H9 (cell line): ENCODE results near the gene MFAP3. TPM values are rescaled to one million over a fixed set of nuclear protein-coding genes. Genes with fewer than 3 reads are reported as not detected.

Experiments
- DNase-seq: peaks from one replicate; pipeline ENCODE4 v3.0.0-alpha.2; 2017
- H2AFZ ChIP-seq: one replicate; pipeline ENCODE4 v1.6.1; 2013; ENCODE audit warnings: mild to moderate bottlenecking, low read length, control low read depth, moderate library complexity
- H2AK5ac ChIP-seq: 2 replicates; pipeline ENCODE4 v1.6.1; 2013; ENCODE audit warnings: low read length, control low read depth, mixed read lengths; ENCODE audit not compliant: insufficient read length
- H2BK120ac ChIP-seq: one replicate; pipeline ENCODE4 v1.6.1; 2013; ENCODE audit warnings: low read depth, mild to moderate bottlenecking, low read length, control low read depth, inconsistent platforms; ENCODE audit not compliant: poor library complexity, severe bottlenecking
- H2BK12ac ChIP-seq: 2 replicates; pipeline ENCODE4 v1.6.1; 2013; ENCODE audit warnings: low read length, control low read depth, mixed read lengths, low read depth; ENCODE audit not compliant: insufficient read length
- H2BK15ac ChIP-seq: 2 replicates; pipeline ENCODE4 v1.6.1; 2013; ENCODE audit warnings: low read depth, low read length, control low read depth
- H2BK20ac ChIP-seq: one replicate; pipeline ENCODE4 v1.6.1; 2013; ENCODE audit warnings: low read depth, mild to moderate bottlenecking, low read length, control low read depth, inconsistent platforms; ENCODE audit not compliant: poor library complexity, severe bottlenecking
- H2BK5ac ChIP-seq: 2 replicates; pipeline ENCODE4 v1.6.1; 2013; ENCODE audit warnings: low read length, control low read depth, mixed read lengths; ENCODE audit not compliant: insufficient read length
- H3K14ac ChIP-seq: 2 replicates; pipeline ENCODE4 v1.6.1; 2013; ENCODE audit warnings: low read length, control low read depth; ENCODE audit not compliant: insufficient read depth
- H3K18ac ChIP-seq: 2 replicates; pipeline ENCODE4 v1.6.1; 2013; ENCODE audit warnings: low read depth, mild to moderate bottlenecking, mixed read lengths, low read length, control low read depth; ENCODE audit not compliant: insufficient read length
- H3K23ac ChIP-seq: 2 replicates; pipeline ENCODE4 v1.6.1; 2013; ENCODE audit warnings: low read length, control low read depth, mixed read lengths, low read depth; ENCODE audit not compliant: insufficient read length
- H3K23me2 ChIP-seq: 2 replicates; pipeline ENCODE4 v1.6.1; 2013; ENCODE audit warnings: low read depth, mild to moderate bottlenecking, mixed read lengths, low read length, control low read depth; ENCODE audit not compliant: insufficient read length, poor library complexity, severe bottlenecking
- H3K27ac ChIP-seq: 2 replicates; pipeline ENCODE4 v1.5.1; 2013; ENCODE audit warnings: low read length, control low read depth, mixed read lengths, low read depth; ENCODE audit not compliant: insufficient read length
- H3K27me3 ChIP-seq: 2 replicates; pipeline ENCODE4 v1.6.1; 2013; ENCODE audit warnings: low read length, control low read depth, inconsistent platforms; ENCODE audit not compliant: insufficient read depth
- H3K4ac ChIP-seq: 2 replicates; pipeline ENCODE4 v1.6.1; 2013; ENCODE audit warnings: low read depth, mild to moderate bottlenecking, control low read depth, inconsistent platforms, low read length, moderate library complexity
- H3K4me1 ChIP-seq: 2 replicates; pipeline ENCODE4 v1.6.1; 2013; ENCODE audit warnings: low read length, control low read depth, inconsistent platforms; ENCODE audit not compliant: insufficient read depth
- H3K4me2 ChIP-seq: 2 replicates; pipeline ENCODE4 v1.6.1; 2013; ENCODE audit warnings: low read length, control low read depth, mixed read lengths; ENCODE audit not compliant: insufficient read length, insufficient read depth
- H3K56ac ChIP-seq: 2 replicates; pipeline ENCODE4 v1.6.1; 2013; ENCODE audit warnings: low read depth, mild to moderate bottlenecking, mixed read lengths, low read length, control low read depth; ENCODE audit not compliant: insufficient read length
- H3K79me1 ChIP-seq: 2 replicates; pipeline ENCODE4 v1.6.1; 2013; ENCODE audit warnings: low read depth, mild to moderate bottlenecking, moderate library complexity, low read length, control low read depth, inconsistent platforms; ENCODE audit not compliant: insufficient read depth, poor library complexity, severe bottlenecking
- H3K79me2 ChIP-seq: 2 replicates; pipeline ENCODE4 v1.6.1; 2013; ENCODE audit warnings: low read length, control low read depth, inconsistent platforms; ENCODE audit not compliant: insufficient read depth
- H3K9ac ChIP-seq: 2 replicates; pipeline ENCODE4 v1.6.1; 2013; ENCODE audit warnings: low read length, control low read depth, mixed read lengths; ENCODE audit not compliant: insufficient read length; ENCODE audit errors: extremely low read depth
- H3K9me3 ChIP-seq: one replicate; pipeline ENCODE4 v1.6.1; 2013; ENCODE audit warnings: low read depth, low read length, inconsistent platforms; ENCODE audit not compliant: control insufficient read depth
- H3T11ph ChIP-seq: one replicate; pipeline ENCODE4 v1.6.1; 2013; ENCODE audit warnings: mild to moderate bottlenecking, low read length, control low read depth, inconsistent platforms
- H4K20me1 ChIP-seq: one replicate; pipeline ENCODE4 v1.6.1; 2013; ENCODE audit not compliant: control insufficient read depth, insufficient read length, insufficient read depth
- H4K5ac ChIP-seq: 2 replicates; pipeline ENCODE4 v1.6.1; 2013; ENCODE audit warnings: low read depth, mild to moderate bottlenecking, mixed read lengths, low read length, control low read depth; ENCODE audit not compliant: insufficient read length
- H4K8ac ChIP-seq: replicated peaks from 2 replicates; pipeline ENCODE4 v1.6.1; 2013; ENCODE audit warnings: low read length, control low read depth, mixed read lengths, low read depth; ENCODE audit not compliant: insufficient read length
- H4K91ac ChIP-seq: 2 replicates; pipeline ENCODE4 v1.6.1; 2013; ENCODE audit warnings: low read depth, mild to moderate bottlenecking, moderate library complexity, mixed read lengths, low read length, control low read depth; ENCODE audit not compliant: insufficient read length
- H3K27ac Mint-ChIP-seq, 3 experiments: 2 replicates in 2 of 3; 3 replicates in 1 of 3; pipeline ENCODE4 v1.8.0; 2020 to 2021; ENCODE audit warnings: mixed read lengths in 3 of 3, mild to moderate bottlenecking in 1 of 3, moderate library complexity in 1 of 3
- H3K27me3 Mint-ChIP-seq: 2 replicates; pipeline ENCODE4 v1.8.0; 2021; ENCODE audit warnings: low read depth, mild to moderate bottlenecking, moderate library complexity, mixed read lengths
- H3K36me3 Mint-ChIP-seq, 3 experiments: 2 replicates in 2 of 3; 3 replicates in 1 of 3; pipeline ENCODE4 v1.8.0; 2020 to 2021; ENCODE audit warnings: low read depth in 3 of 3, mixed read lengths in 3 of 3; ENCODE audit not compliant: insufficient read depth in 1 of 3
- H3K4me1 Mint-ChIP-seq, 2 experiments: 2 replicates each; pipeline ENCODE4 v1.8.0; 2020; ENCODE audit warnings: mixed read lengths in 2 of 2
- H3K4me3 Mint-ChIP-seq, 2 experiments: 2 replicates in 1 of 2; 3 replicates in 1 of 2; pipeline ENCODE4 v1.8.0; 2020 to 2021; ENCODE audit warnings: mild to moderate bottlenecking in 2 of 2, mixed read lengths in 2 of 2, moderate library complexity in 1 of 2
- H3K9me3 Mint-ChIP-seq, 2 experiments: 2 replicates in 1 of 2; 3 replicates in 1 of 2; pipeline ENCODE4 v1.8.0; 2020; ENCODE audit warnings: mild to moderate bottlenecking in 2 of 2, mixed read lengths in 2 of 2, moderate library complexity in 1 of 2
- CTCF ChIP-seq: fragments of 200-600 bp; sonication (generic); conservative IDR thresholded peaks from 3 replicates; pipeline ENCODE4 v1.8.0; 2021; ENCODE audit warnings: antibody characterized with exemption, mild to moderate bottlenecking
- WGBS: extraction: QIAGEN DNeasy Blood & Tissue Kit; methylation state at CpG from one replicate; pipeline ENCODE4 v1.1.7; 2013; ENCODE audit warnings: missing lambda C conversion rate, low lambda C conversion rate, mixed read lengths; ENCODE audit not compliant: insufficient read length; ENCODE audit errors: extremely low coverage; 5-methylcytosine and 5-hydroxymethylcytosine counted together
- total RNA-seq: library from RNA; stranded (reverse); gene quantifications from 2 replicates; pipeline ENCODE4 v1.2.1, GENCODE V29; 2021

MFAP3 gene
- total RNA-seq, 1 experiment from 2014 or later = 24.5 TPM

DNA sequence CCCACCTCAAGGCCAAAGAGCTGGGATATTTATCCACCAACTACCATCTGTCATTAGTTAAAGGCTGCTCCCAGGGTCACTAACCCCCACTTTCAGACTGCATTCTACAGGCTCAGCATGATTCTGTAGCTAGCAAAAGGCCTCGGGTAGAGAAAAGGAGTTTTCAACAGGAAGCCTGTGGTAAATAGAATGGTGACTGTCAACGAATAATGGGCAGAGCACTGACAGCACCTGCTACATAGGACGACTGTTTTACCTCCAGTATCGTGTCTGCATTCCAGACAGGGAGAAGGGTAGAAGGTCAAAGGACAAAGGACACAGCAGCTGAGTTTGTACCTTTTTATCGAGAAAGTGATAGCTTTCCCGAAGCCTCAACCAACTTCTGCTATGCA, 20.3 kb downstream of the MFAP3 start:
- Histone ChIP-seq H2BK12ac (no peak overlapping the region), H2BK15ac (no peak overlapping the region), H2BK5ac (no peak overlapping the region), H3K23ac (no peak overlapping the region), H2AFZ (no peak overlapping the region), H2BK120ac (no peak overlapping the region), H2BK20ac (no peak overlapping the region), H4K91ac (no peak overlapping the region), H3K56ac (no peak overlapping the region), H4K20me1 (no peaks in the 10 kb centered on the region), H3K9me3 (no peaks in the 10 kb centered on the region), H3K4me1 (0 out of 2 replicates have a peak, but pooled peaks cover 3% of the 10 kb centered on the region), H3K27me3 (no peaks in the 10 kb centered on the region), H3K9ac (no peak overlapping the region), H2AK5ac (no peak overlapping the region), H4K5ac (no peak overlapping the region), H4K8ac (no peak overlapping the region), H3K27ac (no peak overlapping the region), H3K23me2 (no peaks in the 10 kb centered on the region), H3K79me2 (no peaks in the 10 kb centered on the region), H3K18ac (no peak overlapping the region), H3K14ac (no peak overlapping the region), H3K4me2 (no peak overlapping the region), H3T11ph (no peak overlapping the region), H3K4ac (no peak overlapping the region), H3K79me1 (no peaks in the 10 kb centered on the region)
- Mint-ChIP-seq H3K4me1 (peaks cover 16% of the 10 kb centered on the region in 2 experiments), H3K9me3 (no peaks in the 10 kb centered on the region), H3K4me3 (no peak overlapping the region), H3K27me3 (peaks cover 1% of the 10 kb centered on the region; the same call in 1 of the 2 replicates), H3K36me3 (peaks cover 0 to 7% (median 2%) of the 10 kb centered on the region in 3 experiments; a peak in 4 of 7 replicates), H3K27ac (peak overlapping the region in 1 of 3 experiments; percentile 57; a peak in 1 of 7 replicates)
- no CpG with 5 or more reads among the region's 6 CpGs for WGBS
- TF ChIP-seq CTCF = no peak
- DNase-seq = no peak
